NCI-H460 (cell line): Measurements from ENCODE around the gene NR3C2. TPM values are rescaled to one million over a fixed set of nuclear protein-coding genes. Genes with fewer than 3 reads are reported as not detected.
"Not testable (repeated sequence)": the region's sequence is repeated elsewhere in the genome, so short reads cannot be mapped to it uniquely, and the experiment has no call there.

Experiments used
- DNase-seq: peaks from one replicate; pipeline ENCODE4 v3.0.0-alpha.2; 2016; ENCODE audit warnings: low read depth; ENCODE audit errors: extremely low read depth
- total RNA-seq: library from RNA; depleted of rRNA; stranded (reverse); fragments of >200 nt; shearing (Covaris generic); gene quantifications from 2 replicates; pipeline ENCODE4 v1.2.3, GENCODE V29; 2014

NR3C2 gene
- total RNA-seq, 1 experiment from 2014 or later, result 0.15 TPM

GRCh38 chr4:148226341-148226740 lies 215.9 kb downstream of the NR3C2 start:
- DNase-seq, result no peak

GRCh38 chr4:148225639-148226038 lies 216.6 kb downstream of the NR3C2 start:
- DNase-seq, result no peak

DNA sequence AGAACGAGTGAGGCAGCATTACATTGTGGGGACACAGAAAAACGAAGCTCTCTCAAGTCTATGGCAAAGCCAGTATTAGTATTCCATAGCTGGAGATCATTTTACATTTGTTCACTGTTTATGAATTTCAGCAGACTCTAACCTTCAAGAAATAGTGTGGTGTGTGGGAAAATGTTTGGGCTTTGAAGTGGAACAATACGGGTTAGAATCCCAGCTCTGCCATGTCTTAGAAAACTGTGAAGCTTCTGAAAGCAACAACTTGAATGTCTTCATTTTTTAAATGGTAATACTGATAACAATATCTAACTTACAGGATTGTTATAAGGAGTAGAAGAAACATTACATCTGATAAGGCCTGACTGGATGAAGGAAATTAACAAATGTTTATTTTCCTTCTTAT lies 217.7 kb downstream of the NR3C2 start:
- no peak for DNase-seq

- DNase-seq, result no peak
Observed at GRCh38 chr4:148222991-148223660, 219.1 kb downstream of the NR3C2 start.

DNA sequence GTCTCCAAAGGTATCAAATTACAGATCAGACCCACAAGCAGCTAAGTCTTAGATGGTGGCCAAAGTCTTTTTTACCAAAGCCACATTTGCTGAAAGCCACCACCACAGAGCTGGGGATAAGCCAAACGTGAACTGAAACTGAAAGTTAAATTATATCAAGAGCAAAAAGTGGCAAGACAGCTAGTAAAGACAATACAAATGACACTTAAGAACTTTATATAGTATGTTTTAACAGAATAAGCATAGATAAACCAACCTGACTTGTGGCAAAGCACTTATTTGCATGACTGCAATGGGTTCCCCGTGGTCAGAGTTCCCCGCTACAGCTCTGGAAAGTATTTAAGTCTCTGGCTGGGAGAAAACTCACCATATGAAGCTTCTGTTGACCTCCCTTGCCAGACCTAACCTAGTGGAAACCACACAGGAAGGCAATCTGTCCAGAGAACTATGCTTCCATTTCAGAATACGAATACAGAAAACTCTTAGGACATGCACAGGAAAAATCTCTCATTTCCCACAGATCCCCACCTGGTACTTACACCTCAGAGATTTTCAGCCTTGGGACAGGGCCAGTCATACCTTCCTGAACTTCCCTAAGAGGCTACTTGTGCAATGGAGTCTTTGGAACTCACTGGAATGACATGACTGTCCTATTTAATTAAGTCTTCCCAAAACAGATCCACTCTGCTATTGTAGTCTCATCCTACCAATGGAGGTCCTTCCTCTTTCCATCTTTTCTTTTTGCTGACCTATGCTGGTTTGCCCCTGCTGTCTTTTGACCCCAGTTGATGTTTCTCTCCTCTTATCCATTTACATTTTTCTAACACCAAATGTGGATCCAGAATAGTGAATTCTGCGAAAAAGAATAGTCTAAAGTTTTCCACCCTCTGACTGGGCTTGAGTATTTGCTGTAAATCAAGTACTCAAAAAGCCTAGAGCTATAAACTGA lies 225.1 kb downstream of the NR3C2 start:
- no peak for DNase-seq

GRCh38 chr4:148216321-148216720 lies 225.9 kb downstream of the NR3C2 start:
- no peak for DNase-seq

DNA sequence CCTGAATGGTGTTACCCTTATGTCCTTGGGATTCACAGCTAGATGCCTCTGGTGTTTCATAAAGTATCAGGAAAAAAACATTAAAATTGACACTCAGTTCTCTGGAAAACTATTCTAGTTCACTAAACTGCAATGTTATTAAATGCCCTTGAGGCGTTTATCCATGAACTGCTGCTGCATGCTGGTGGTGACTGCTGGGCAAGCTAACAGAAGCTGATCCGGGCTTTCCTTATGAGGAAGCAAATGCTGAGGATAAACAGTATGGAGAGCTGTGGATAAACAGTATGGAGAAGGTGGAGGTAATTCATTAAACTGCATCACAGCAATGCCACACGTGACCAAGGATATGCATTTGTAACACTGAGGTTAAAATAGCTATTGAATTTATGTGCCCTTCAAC lies 227.0 kb downstream of the NR3C2 start:
- no peak for DNase-seq

DNA sequence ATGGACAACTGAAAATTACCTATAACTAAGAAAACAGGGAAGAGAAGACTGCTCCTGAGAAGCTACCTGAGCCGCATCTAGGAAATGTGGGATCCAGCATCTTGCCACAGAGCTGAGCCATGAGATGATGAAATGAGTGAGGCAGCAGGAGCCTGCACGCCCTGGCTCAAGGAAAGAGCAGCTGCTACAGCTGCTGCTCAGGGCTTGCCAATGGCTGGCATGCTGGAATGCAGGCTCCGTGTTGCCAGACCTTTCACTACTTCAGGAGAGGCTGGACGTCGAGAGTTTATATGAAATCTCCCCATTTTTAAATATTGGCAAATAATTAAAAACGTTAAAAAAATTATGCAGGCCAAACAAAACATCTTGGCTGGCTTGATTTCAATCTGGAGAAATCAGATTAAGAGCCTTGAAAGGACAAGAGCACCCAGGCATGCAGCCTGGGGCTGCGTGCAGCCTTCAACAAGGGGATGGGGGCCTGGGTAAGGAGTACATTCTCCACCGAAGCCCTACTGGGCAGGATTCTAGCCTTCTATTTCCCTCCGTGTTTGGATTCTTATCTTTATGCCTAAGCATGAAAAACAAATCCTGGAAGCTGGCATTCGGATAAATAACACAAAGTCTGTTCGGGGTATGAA lies 227.6 kb downstream of the NR3C2 start:
- no peak for DNase-seq

DNA sequence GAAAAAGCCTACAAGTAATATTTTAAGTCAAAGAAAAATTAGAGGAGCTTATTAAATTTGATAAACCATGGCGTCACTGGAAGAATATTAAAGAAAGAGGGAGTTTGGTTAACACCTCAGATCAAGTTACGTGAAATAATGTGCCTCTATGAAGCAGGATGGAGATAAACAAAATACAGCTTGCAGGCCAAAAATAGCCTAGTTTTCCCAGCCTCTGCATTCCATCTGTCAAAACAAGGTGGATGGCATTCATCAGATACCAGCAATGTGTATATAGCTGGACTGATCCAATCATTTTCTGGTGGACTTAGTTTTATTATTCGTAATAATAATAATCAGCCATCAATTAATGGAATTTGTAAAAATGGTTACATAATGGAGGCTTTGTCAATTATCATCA lies 230.7 kb downstream of the NR3C2 start:
- no peak for DNase-seq

GRCh38 chr4:148210661-148211060 lies 231.6 kb downstream of the NR3C2 start:
- no peak for DNase-seq

- DNase-seq, result no peak
Observed at GRCh38 chr4:148207068-148207467, 235.1 kb downstream of the NR3C2 start.

DNA sequence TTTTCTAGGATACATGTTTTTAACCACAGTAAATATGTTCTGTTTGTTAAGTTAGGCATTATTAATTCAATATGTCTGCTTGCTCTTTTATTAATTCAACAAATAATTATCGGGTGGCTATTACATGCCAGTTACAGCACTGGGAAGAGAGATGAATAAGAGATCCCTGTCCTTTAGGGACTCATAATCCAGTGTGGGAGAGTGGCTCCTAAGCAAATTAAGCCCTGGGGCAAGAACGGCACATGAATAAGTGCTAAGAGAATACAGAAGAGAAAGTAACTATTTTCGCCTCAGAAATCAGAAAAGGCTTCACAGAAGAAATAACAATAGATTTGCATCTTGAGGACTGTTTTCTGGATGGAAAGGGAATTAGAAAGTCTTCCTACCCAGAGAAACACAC lies 236.7 kb downstream of the NR3C2 start:
- DNase-seq, result no peak

DNA sequence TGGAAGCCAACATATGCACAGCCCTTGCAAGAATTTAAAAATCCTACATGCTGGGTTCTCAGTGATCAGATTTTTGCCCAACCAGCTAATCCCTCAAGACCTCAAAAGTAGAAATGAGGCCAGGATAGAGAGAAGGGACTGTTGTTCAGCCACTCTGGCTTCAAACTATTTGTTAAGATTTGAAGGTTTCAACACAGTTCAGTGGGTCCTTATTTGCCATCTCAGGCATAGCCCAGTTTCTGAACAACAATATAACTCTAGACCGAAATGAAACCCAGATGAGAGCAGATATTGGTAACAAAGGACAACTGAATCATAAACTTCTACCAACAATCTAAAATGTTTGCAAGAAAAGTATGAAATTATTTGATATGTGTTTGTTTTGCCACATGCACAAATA lies 237.3 kb downstream of the NR3C2 start:
- DNase-seq, result no peak

- DNase-seq, result no peak
Observed at GRCh38 chr4:148204171-148204570, 238.0 kb downstream of the NR3C2 start.

DNA sequence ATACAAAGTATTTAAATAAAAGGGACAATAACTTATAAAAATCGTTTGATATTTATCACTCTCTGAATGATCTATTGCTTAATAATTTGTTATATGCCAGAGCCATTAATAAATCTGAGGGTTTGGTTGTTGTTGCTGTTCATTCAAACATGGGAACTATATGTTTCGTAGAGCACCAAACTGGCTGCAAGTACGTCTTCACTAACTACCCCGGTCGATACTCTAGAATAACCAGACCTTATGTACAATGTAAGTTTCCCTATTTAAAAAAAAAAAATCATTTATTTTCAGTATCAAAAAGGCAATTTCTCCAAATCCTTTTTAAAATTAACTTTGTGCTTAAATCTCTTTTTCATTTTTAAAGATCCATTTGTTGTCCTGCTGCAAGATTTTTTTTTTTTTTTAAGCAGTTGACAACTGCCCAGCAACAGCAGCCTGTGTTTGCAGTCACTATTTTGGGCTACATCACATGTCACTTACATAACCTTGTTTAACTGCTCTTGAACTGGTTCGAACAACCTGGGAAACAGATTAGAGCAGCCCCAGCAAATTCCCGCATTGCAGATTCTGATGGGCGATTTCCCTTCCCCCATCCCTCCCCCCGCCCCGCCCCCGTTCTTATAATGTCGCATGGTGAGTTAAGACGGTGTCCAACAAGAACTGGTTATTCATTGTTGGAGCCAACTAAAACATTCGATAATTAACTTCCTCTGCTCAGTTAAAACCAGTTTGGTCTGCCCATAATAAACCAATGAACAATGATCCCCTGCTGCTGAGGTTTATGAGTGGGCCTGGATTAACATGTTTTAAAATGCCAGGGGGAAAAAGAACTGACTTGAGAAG lies 238.9 kb downstream of the NR3C2 start:
- DNase-seq, result no peak

- DNase-seq, result no peak
Observed at GRCh38 chr4:148200960-148201359, 241.3 kb downstream of the NR3C2 start.

- DNase-seq, result no peak
Observed at GRCh38 chr4:148196164-148196563, 246.1 kb downstream of the NR3C2 start.

GRCh38 chr4:148192526-148192925 lies 249.7 kb downstream of the NR3C2 start:
- no peak for DNase-seq

- not testable (repeated sequence) for DNase-seq
Observed at GRCh38 chr4:148187454-148188222, 254.6 kb downstream of the NR3C2 start.

GRCh38 chr4:148184922-148185321 lies 257.3 kb downstream of the NR3C2 start:
- DNase-seq, result no peak
